ENCODE measurements around the gene SCYL2. TPM values are rescaled to one million over a fixed set of nuclear protein-coding genes. Genes with fewer than 3 reads are reported as not detected.

SCYL2 gene
- total and polyA plus RNA-seq, 2 experiments from 2014 or later, result 15.0 to 57.5 TPM

- ATAC-seq, result no peak
- Histone ChIP-seq H2AFZ (no peak overlapping the region), H4K20me1 (replicated peaks; ENCODE audit: insufficient read depth) (no peaks in the 10 kb centered on the region), H3K79me2 (replicated peaks; ENCODE audit: insufficient read depth) (no peaks in the 10 kb centered on the region), H3K4me1 (ENCODE audit: insufficient read depth) (peaks cover 10% of the 10 kb centered on the region), H3K9me2 (ENCODE audit: insufficient read depth) (no peaks in the 10 kb centered on the region), H3K27me3 (ENCODE audit: insufficient read depth) (no peaks in the 10 kb centered on the region), H3K36me3 (ENCODE audit: insufficient read depth) (no peaks in the 10 kb centered on the region; the same call in 1 of the 2 replicates), H3K27ac (ENCODE audit: low read depth) (no peak overlapping the region), H3K4me3 (no peak overlapping the region), H3K4me2 (0 out of 2 replicates have a peak overlapping the region, but pooled peaks have one; percentile 0), H3F3A (replicated peaks; ENCODE audit: low read depth) (no peaks in the 10 kb centered on the region)
- DNase-seq (ENCODE audit: low spot score), result no peak
- TF ChIP-seq ETS1 (IDR thresholded peaks at IDR 0.05) (no peak), ZNF114 (CRISPR knock-in tag; IDR thresholded peaks at IDR 0.05) (no peak), STAT1 (IDR thresholded peaks at IDR 0.05; ENCODE audit: unreplicated experiment) (no peak), JUNB (IDR thresholded peaks at IDR 0.05; ENCODE audit: unreplicated experiment) (no peak), ZNF462 (CRISPR knock-in tag; IDR thresholded peaks at IDR 0.05) (no peak), NANOG (IDR thresholded peaks at IDR 0.05; ENCODE audit: borderline replicate concordance) (no peak), EZH2phosphoT487 (IDR thresholded peaks at IDR 0.05; ENCODE audit: unreplicated experiment) (no peak), REST (IDR thresholded peaks at IDR 0.05; ENCODE audit: unreplicated experiment) (no peak), CREB1 (CRISPR knock-in tag; IDR thresholded peaks at IDR 0.05; ENCODE audit: low read depth) (no peak), POLR2AphosphoS5 (IDR thresholded peaks at IDR 0.05; ENCODE audit: low read depth) (no peak), CTCF (conservative IDR thresholded peaks at IDR 0.05; ENCODE audit: low read depth in 2 of 2) (no peak), ZNF331 (CRISPR knock-in tag; IDR thresholded peaks at IDR 0.05; ENCODE audit: low read depth) (no peak), EZH2 (IDR thresholded peaks at IDR 0.05; ENCODE audit: low read depth, unreplicated experiment) (no peak)
- Mint-ChIP-seq H3K4me3 (no peak overlapping the region), H3K27ac (peak overlapping the region; percentile 44; the same call in 1 of the 2 replicates), H3K9me3 (no peaks in the 10 kb centered on the region), H3K27me3 (ENCODE audit: insufficient read depth, low read depth, poor library complexity) (no peaks in the 10 kb centered on the region), H3K4me1 (peaks cover 3% of the 10 kb centered on the region; the same call in 2 of the 3 replicates), H3K36me3 (ENCODE audit: low read depth) (peaks cover 11% of the 10 kb centered on the region)
Measured at GRCh38 chr12:100326208-100326607, 59.2 kb downstream of the SCYL2 start.

Data from GM23338 (cell line).